ENCODE results near the gene PARP16. TPM values are rescaled to one million over a fixed set of nuclear protein-coding genes. Genes with fewer than 3 reads are reported as not detected.

Gene PARP16
- total and polyA plus RNA-seq, 7 donors: 2.8 to 6.3 (median 4.3) TPM

GRCh38 chr15:65211482-65211982 is 75.2 kb downstream of the PARP16 start:
- Histone ChIP-seq H3K36me3 (ENCODE audit: insufficient read depth in 1 of 2, low read depth in 1 of 2) (no peaks in the 10 kb centered on the region), H3K27me3 (ENCODE audit: insufficient read depth in 3 of 3, low read length in 2 of 3) (no peaks in the 10 kb centered on the region), H3K4me1 (peaks cover 18% of the 10 kb centered on the region), H3K9me3 (no peaks in the 10 kb centered on the region), H3K4me3 (peak overlapping the region; percentile 41), H3K27ac (peak overlapping the region; percentile 53)
- no peak for TF ChIP-seq CTCF (IDR thresholded peaks at IDR 0.05)
- intact Hi-C loops (cut with DNase I): no loop called here
- DNase-seq (peak; percentile 66 to 86), ATAC-seq (peak; percentile 54 to 90 (median 84))
- WGBS, 3 donors: 14 to 24% (median 16%) methylated on average over 5 to 6 of the region's 6 CpGs

- intact Hi-C loops (cut with DNase I): no loop called here
- WGBS, 3 donors: 51 to 59% (median 53%) methylated on average over 7 to 8 of the region's 8 CpGs
- peaks cover 18% of the 10 kb centered on the region for H3K4me1 ChIP-seq
- H3K9me3 ChIP-seq: no peaks in the 10 kb centered on the region
- H3K27ac ChIP-seq: peak within 1 kb of the TSS; percentile 53
- H3K36me3 ChIP-seq (ENCODE audit: insufficient read depth in 1 of 2, low read depth in 1 of 2): no peaks in the 10 kb centered on the region
- no peak for TF ChIP-seq CTCF (IDR thresholded peaks at IDR 0.05)
- H3K4me3 ChIP-seq: peak within 1 kb of the TSS; percentile 41
- no peak for DNase-seq
- no peaks in the 10 kb centered on the region for H3K27me3 ChIP-seq (ENCODE audit: insufficient read depth in 3 of 3, low read length in 2 of 3)
- ATAC-seq: no peak
These were observed 75.8 kb downstream of the PARP16 start, which contains the start of gene CILP for GRCh38 chr15:65210770-65211481. CILP (minus strand) TSS chr15:65211473; CDS start chr15:65209755, 1,718 bp downstream.

GRCh38 chr15:65209701-65210643 is 76.7 kb downstream of the PARP16 start:
- intact Hi-C loops (cut with DNase I): no loop called here
- H3K27ac ChIP-seq: no peak overlapping the region
- ATAC-seq (no peak), DNase-seq (peak in 1 of 2 donors; percentile 28)
- TF ChIP-seq CTCF (IDR thresholded peaks at IDR 0.05): no peak
- no peaks in the 10 kb centered on the region for H3K27me3 ChIP-seq (ENCODE audit: insufficient read depth in 3 of 3, low read length in 2 of 3)
- peaks cover 18% of the 10 kb centered on the region for H3K4me1 ChIP-seq
- WGBS, 3 donors: 66 to 69% (median 67%) methylated on average over 17 of the region's 17 CpGs
- H3K4me3 ChIP-seq: peak overlapping the region; percentile 41
- H3K9me3 ChIP-seq: no peaks in the 10 kb centered on the region
- no peaks in the 10 kb centered on the region for H3K36me3 ChIP-seq (ENCODE audit: insufficient read depth in 1 of 2, low read depth in 1 of 2)

GRCh38 chr15:65208647-65209046 is 78.0 kb downstream of the PARP16 start:
- Histone ChIP-seq H3K36me3 (ENCODE audit: insufficient read depth in 1 of 2, low read depth in 1 of 2) (no peaks in the 10 kb centered on the region), H3K4me1 (peaks cover 18% of the 10 kb centered on the region), H3K27me3 (ENCODE audit: insufficient read depth in 3 of 3, low read length in 2 of 3) (no peaks in the 10 kb centered on the region), H3K4me3 (no peak overlapping the region), H3K27ac (no peak overlapping the region), H3K9me3 (no peaks in the 10 kb centered on the region)
- no peak for TF ChIP-seq CTCF (IDR thresholded peaks at IDR 0.05)
- ATAC-seq (no peak), DNase-seq (no peak)
- WGBS, 3 donors: 95 to 98% (median 98%) methylated on average over 2 of the region's 2 CpGs
- intact Hi-C loops (cut with DNase I): no loop called here

Other genes starting within 250 kb of the PARP16 start
- gene SLC51B, start 241.5 kb downstream of the PARP16 start, total RNA-seq: not detected
- under 1 TPM in 2 of 3 donors, not detected in 1; 0.04 to 0.07 TPM for gene SLC51B, start 241.5 kb downstream of the PARP16 start, polyA plus RNA-seq
- 1 to 10 TPM; 2.5 to 6.3 (median 3.2) TPM for gene RASL12, start 218.9 kb downstream of the PARP16 start, total RNA-seq
- gene RASL12, start 218.9 kb downstream of the PARP16 start, polyA plus RNA-seq: 1 to 10 TPM; 2.6 to 3.0 (median 3.0) TPM
- 1 to 10 TPM; 1.3 to 5.7 (median 3.4) TPM for gene KBTBD13, start 210.1 kb downstream of the PARP16 start, total RNA-seq
- 1 to 10 TPM in 2 of 3 donors, under 1 TPM in 1; 0.12 to 5.7 (median 1.2) TPM for gene KBTBD13, start 210.1 kb downstream of the PARP16 start, polyA plus RNA-seq
- 1 to 10 TPM; 1.1 to 2.8 (median 1.9) TPM for gene UBAP1L, start 171.7 kb downstream of the PARP16 start, total RNA-seq
- 1 to 10 TPM in 1 of 3 donors, under 1 TPM in 2; 0.79 to 1.1 (median 0.90) TPM for gene UBAP1L, start 171.7 kb downstream of the PARP16 start, polyA plus RNA-seq
- 10 to 100 TPM; 12.3 to 22.4 (median 15.7) TPM for gene PDCD7, start 153.1 kb downstream of the PARP16 start, total RNA-seq
- gene PDCD7, start 153.1 kb downstream of the PARP16 start, polyA plus RNA-seq: 10 to 100 TPM in 1 of 3 donors, 1 to 10 TPM in 2; 6.8 to 14.5 (median 9.9) TPM
- 10 to 100 TPM; 53.7 to 87.2 (median 73.8) TPM for gene CLPX, start 101.5 kb downstream of the PARP16 start, total RNA-seq
- gene CLPX, start 101.5 kb downstream of the PARP16 start, polyA plus RNA-seq: 10 to 100 TPM; 24.4 to 45.9 (median 25.5) TPM
- gene CILP, start 75.4 kb downstream of the PARP16 start, total RNA-seq: 10 to 100 TPM in 2 of 4 donors, 1 to 10 TPM in 2; 5.6 to 31.7 (median 12.7) TPM
- gene CILP, start 75.4 kb downstream of the PARP16 start, polyA plus RNA-seq: 10 to 100 TPM in 1 of 3 donors, 1 to 10 TPM in 2; 3.9 to 13.0 (median 5.3) TPM
- gene RNU5A-1, start 9.2 kb upstream of the PARP16 start, total RNA-seq: not detected
- not detected for gene RNU5A-1, start 9.2 kb upstream of the PARP16 start, polyA plus RNA-seq
- 10 to 100 TPM in 3 of 4 donors, not detected in 1; 12.8 to 34.0 (median 13.9) TPM for gene RNU5B-1, start 17.8 kb upstream of the PARP16 start, total RNA-seq
- not detected for gene RNU5B-1, start 17.8 kb upstream of the PARP16 start, polyA plus RNA-seq
- gene IGDCC3, start 91.1 kb upstream of the PARP16 start, total RNA-seq: not detected
- not detected for gene IGDCC3, start 91.1 kb upstream of the PARP16 start, polyA plus RNA-seq
- gene IGDCC4, start 136.1 kb upstream of the PARP16 start, total RNA-seq: 10 to 100 TPM in 2 of 4 donors, 1 to 10 TPM in 2; 4.8 to 34.1 (median 10.4) TPM
- gene IGDCC4, start 136.1 kb upstream of the PARP16 start, polyA plus RNA-seq: 1 to 10 TPM; 2.7 to 4.6 (median 3.8) TPM
- gene DPP8, start 230.8 kb upstream of the PARP16 start, total RNA-seq: 10 to 100 TPM; 29.7 to 39.6 (median 34.3) TPM
- gene DPP8, start 230.8 kb upstream of the PARP16 start, polyA plus RNA-seq: 10 to 100 TPM in 1 of 3 donors, 1 to 10 TPM in 2; 9.1 to 38.0 (median 9.6) TPM
- gene HACD3, start 243.6 kb upstream of the PARP16 start, total RNA-seq: 1 to 10 TPM; 5.0 to 8.7 (median 6.1) TPM
- gene HACD3, start 243.6 kb upstream of the PARP16 start, polyA plus RNA-seq: 1 to 10 TPM; 3.7 to 8.8 (median 8.8) TPM